ENCODE results near the gene SEMA5A.

GRCh38 chr5:9183992-9184391, 361.9 kb downstream of the SEMA5A start:
- TF ChIP-seq CTCF (IDR thresholded peaks at IDR 0.05; ENCODE audit: low read length): no peak
- no peak for TF ChIP-seq EZH2 (optimal IDR thresholded peaks at IDR 0.05; ENCODE audit: low read depth, low read length)

All from MM.1S (cell line).